Pancreas (tissue), 10 donors: ENCODE measurements around the gene PRSS38. TPM values are rescaled to one million over a fixed set of nuclear protein-coding genes. Genes with fewer than 3 reads are reported as not detected.

Source experiments
- ATAC-seq, 4 donors: fragments of 200-7000 bp; cut with Tn5 transposase; one replicate each; pipeline versions ENCODE4 v1.8.0 to v1.9.1; 2020; ENCODE audit warnings: mild to moderate bottlenecking in 4 of 4, moderate library complexity in 4 of 4
- DNase-seq, 6 donors: peaks; one replicate each; pipeline ENCODE4 v3.0.0-alpha.2; 2020
- FAIRE-seq: peaks from 2 replicates; lab custom pipeline; 2012; peaks lifted over from hg19 to GRCh38; lab: Jason Lieb, UNC
- H3K27ac ChIP-seq, 4 donors: fragments of 200-600 bp; sonication (generic); 1 replicate in 3 of 4; 2 replicates in 1 of 4; pipeline versions ENCODE4 v1.5.0 to v1.8.0; 2020
- H3K27me3 ChIP-seq, 4 donors: fragments of 200-600 bp; one replicate each; pipeline ENCODE4 v1.8.0; 2021
- H3K36me3 ChIP-seq, 3 donors: fragments of 200-600 bp; sonication (generic) in 1 of 3; one replicate each; pipeline versions ENCODE4 v1.5.0 to v1.8.0; 2020 to 2021
- H3K4me1 ChIP-seq, 3 donors: fragments of 200-600 bp; one replicate each; pipeline ENCODE4 v1.8.0; 2021
- H3K4me3 ChIP-seq, 4 donors: fragments of 200-600 bp; sonication (generic) in 2 of 4; one replicate each; pipeline versions ENCODE4 v1.5.0 to v1.8.0; 2020 to 2021
- H3K9me3 ChIP-seq, 4 donors: fragments of 200-600 bp; one replicate each; pipeline ENCODE4 v1.8.0; 2021
- CTCF ChIP-seq, 4 donors: fragments of 200-600 bp; sonication (generic) in 3 of 4; IDR thresholded peaks; one replicate each; pipeline versions ENCODE4 v1.5.0 to v1.8.0; 2021; ENCODE audit warnings: antibody characterized with exemption in 4 of 4
- WGBS, 2 donors: extraction: QIAGEN DNeasy Blood & Tissue Kit; methylation state at CpG; one replicate each; pipeline ENCODE4 v1.1.7; 2013; 5-methylcytosine and 5-hydroxymethylcytosine counted together
- intact Hi-C, 3 donors: fragments of 100-400 bp; cut with DNase I; formaldehyde crosslinking; loops; one replicate each; pipeline versions ENCODE4 v1.11.1 to v1.14.2; 2022
- polyA plus RNA-seq, 2 donors: library from polyadenylated mRNA; stranded (reverse); fragments of 200-250 nt; gene quantifications; one replicate each; pipeline ENCODE4 v1.2.3, GENCODE V29; 2013
- total RNA-seq, 6 donors: library from RNA; stranded (reverse); fragmentation: NEBNext Ultra II Directional in 4 of 6; extraction: Animal tissue kit (Norgen Biotek cat#: 25700) in 4 of 6; gene quantifications; one replicate each; pipeline versions ENCODE4 v1.2.1 to v1.2.4, GENCODE V29; 2021 to 2023
- donor health status: healthy with polysubstance abuse.
- donor health status: DM: no; HTN: no; CAD: no; lungs with moderate emphysema.
- donor health status: DM: no; HTN: no; CAD: no.
- donor health status: control.
- donor health status: control.
- donor health status: Bipolar disorder and iron deficiency.
- donor health status: DM: yes; HTN: yes; CAD: no.
- donor health status: DM: no; HTN: no; CAD: no.
- donor health status: DM: no; HTN: no; CAD: no.
- donor health status: DM: yes; HTN: yes; CAD: no.

The PRSS38 gene
- total and polyA plus RNA-seq, 8 donors: not detected

- Histone ChIP-seq H3K9me3 (no peaks in the 10 kb centered on the region), H3K4me3 (no peak overlapping the region), H3K27me3 (no peaks in the 10 kb centered on the region), H3K27ac (no peak overlapping the region), H3K4me1 (no peaks in the 10 kb centered on the region), H3K36me3 (no peaks in the 10 kb centered on the region)
- 63 to 67% methylated on average over 3 of the region's 3 CpGs for WGBS, 2 donors
- no peak for ATAC-seq
- intact Hi-C loops: no loop called here
- no peak for FAIRE-seq
- no peak for TF ChIP-seq CTCF (IDR thresholded peaks at IDR 0.05)
- no peak for DNase-seq
Measured at GRCh38 chr1:227848430-227848932, 33.0 kb downstream of the PRSS38 start.

GRCh38 chr1:227849251-227849650 is 33.8 kb downstream of the PRSS38 start:
- ATAC-seq: no peak
- H3K4me1 ChIP-seq: no peaks in the 10 kb centered on the region
- H3K36me3 ChIP-seq: no peaks in the 10 kb centered on the region
- H3K4me3 ChIP-seq: no peak overlapping the region
- no peaks in the 10 kb centered on the region for H3K27me3 ChIP-seq
- no peak for FAIRE-seq
- intact Hi-C loops: no loop called here
- no peak for TF ChIP-seq CTCF (IDR thresholded peaks at IDR 0.05)
- H3K9me3 ChIP-seq: no peaks in the 10 kb centered on the region
- no peak for DNase-seq
- 45 to 65% methylated on average over 3 of the region's 3 CpGs for WGBS, 2 donors
- no peak overlapping the region for H3K27ac ChIP-seq

- Histone ChIP-seq H3K27ac (no peak overlapping the region), H3K4me1 (no peaks in the 10 kb centered on the region), H3K9me3 (no peaks in the 10 kb centered on the region), H3K27me3 (no peaks in the 10 kb centered on the region), H3K4me3 (no peak overlapping the region), H3K36me3 (no peaks in the 10 kb centered on the region)
- FAIRE-seq (peak; percentile 59), ATAC-seq (no peak), DNase-seq (no peak)
- TF ChIP-seq CTCF (IDR thresholded peaks at IDR 0.05): no peak
- intact Hi-C loops: no loop called here
Measured at GRCh38 chr1:227854189-227854588, 38.7 kb downstream of the PRSS38 start.

GRCh38 chr1:227855687-227856086 is 40.2 kb downstream of the PRSS38 start:
- Histone ChIP-seq H3K9me3 (no peaks in the 10 kb centered on the region), H3K4me1 (no peaks in the 10 kb centered on the region), H3K36me3 (no peaks in the 10 kb centered on the region), H3K4me3 (no peak overlapping the region), H3K27me3 (no peaks in the 10 kb centered on the region), H3K27ac (no peak overlapping the region)
- TF ChIP-seq CTCF (IDR thresholded peaks at IDR 0.05): no peak
- ATAC-seq: no peak
- no peak for DNase-seq
- no peak for FAIRE-seq
- WGBS, 2 donors: 60 to 61% methylated on average over 4 of the region's 4 CpGs
- intact Hi-C loops: no loop called here

DNA sequence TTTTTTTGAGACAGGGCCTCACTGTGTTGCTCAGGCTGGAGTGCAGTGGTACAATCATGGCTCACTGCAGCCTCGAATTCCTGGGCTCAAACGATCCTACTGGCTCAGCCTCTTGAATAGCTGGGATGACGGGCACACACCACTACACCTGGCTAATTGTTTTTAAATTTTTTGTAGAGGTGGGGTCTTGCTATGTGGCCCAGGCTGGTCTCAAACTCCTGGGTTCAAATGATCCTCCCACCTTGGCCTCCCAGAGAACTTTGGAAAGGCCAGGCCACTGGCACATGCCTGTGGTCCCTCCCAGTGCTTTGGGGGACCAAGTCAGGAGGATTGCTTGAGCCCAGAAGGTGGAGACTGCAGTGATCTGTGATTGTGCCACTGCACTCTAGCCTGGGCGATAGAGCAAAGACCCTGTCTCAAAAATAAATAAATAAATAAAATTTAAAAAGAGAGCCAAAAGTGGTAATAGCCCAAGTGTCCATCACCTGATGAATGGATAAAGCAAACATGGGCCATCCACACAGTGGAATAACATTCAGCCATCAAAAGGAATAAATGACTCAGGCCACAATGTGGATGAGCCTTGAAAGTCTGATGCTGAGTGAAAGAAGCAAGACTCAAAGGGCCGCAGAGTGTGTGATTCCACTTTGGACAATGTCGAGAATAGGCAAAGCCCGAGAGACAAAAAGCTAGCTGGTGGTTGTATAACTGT is 40.8 kb downstream of the PRSS38 start:
- 78 to 86% methylated on average over 7 of the region's 7 CpGs for WGBS, 2 donors

More for the DNA sequence above, 40.8 kb downstream of the PRSS38 start:
- Histone ChIP-seq H3K4me1 (no peaks in the 10 kb centered on the region), H3K27ac (no peak overlapping the region), H3K36me3 (no peaks in the 10 kb centered on the region), H3K4me3 (no peak overlapping the region), H3K9me3 (no peaks in the 10 kb centered on the region), H3K27me3 (no peaks in the 10 kb centered on the region)
- DNase-seq (no peak), FAIRE-seq (no peak), ATAC-seq (no peak)
- intact Hi-C loops: no loop called here
- TF ChIP-seq CTCF (IDR thresholded peaks at IDR 0.05): no peak
